Osteocyte (in vitro differentiated cells): Measurements from ENCODE around the gene JUP. TPM values are rescaled to one million over a fixed set of nuclear protein-coding genes. Genes with fewer than 3 reads are reported as not detected.

Source experiments
- DNase-seq: peaks from one replicate; pipeline ENCODE4 v3.0.0; 2021; ENCODE audit warnings: mixed read lengths; ENCODE audit not compliant: unreplicated experiment; ENCODE audit errors: extremely low spot score
- H3K27ac Mint-ChIP-seq: one replicate; pipeline ENCODE4 v1.8.0; 2021; ENCODE audit warnings: mild to moderate bottlenecking, mixed read lengths; ENCODE audit not compliant: unreplicated experiment
- H3K27me3 Mint-ChIP-seq: one replicate; pipeline ENCODE4 v1.8.0; 2021; ENCODE audit warnings: mixed read lengths; ENCODE audit not compliant: unreplicated experiment
- H3K36me3 Mint-ChIP-seq: one replicate; pipeline ENCODE4 v1.8.0; 2021; ENCODE audit warnings: mixed read lengths; ENCODE audit not compliant: unreplicated experiment
- H3K4me1 Mint-ChIP-seq: one replicate; pipeline ENCODE4 v1.8.0; 2021; ENCODE audit warnings: mixed read lengths; ENCODE audit not compliant: unreplicated experiment
- H3K4me3 Mint-ChIP-seq: one replicate; pipeline ENCODE4 v1.8.0; 2021; ENCODE audit warnings: mild to moderate bottlenecking, moderate library complexity, mixed read lengths; ENCODE audit not compliant: unreplicated experiment
- H3K9me3 Mint-ChIP-seq: one replicate; pipeline ENCODE4 v1.8.0; 2021; ENCODE audit warnings: mixed read lengths; ENCODE audit not compliant: unreplicated experiment
- CTCF ChIP-seq: fragments of 200-600 bp; sonication (generic); IDR thresholded peaks from 2 replicates; pipeline ENCODE4 v1.5.0; 2021; ENCODE audit warnings: antibody characterized with exemption, mild to moderate bottlenecking, moderate library complexity
- total RNA-seq: library from RNA; stranded (reverse); gene quantifications from 2 replicates; pipeline ENCODE4 v1.2.1, GENCODE V29; 2021

Gene JUP
- total RNA-seq, 1 donor from 2014 or later = 92.6 TPM

- no peak overlapping the region for H3K4me3 Mint-ChIP-seq
- H3K9me3 Mint-ChIP-seq = no peaks in the 10 kb centered on the region
- H3K27ac Mint-ChIP-seq = no peak overlapping the region
- TF ChIP-seq CTCF = no peak
- no peaks in the 10 kb centered on the region for H3K27me3 Mint-ChIP-seq
- H3K36me3 Mint-ChIP-seq = peaks cover 57% of the 10 kb centered on the region
- DNase-seq = no peak
- no peaks in the 10 kb centered on the region for H3K4me1 Mint-ChIP-seq
Measured at GRCh38 chr17:41766135-41766534, 20.4 kb downstream of the JUP start.

- TF ChIP-seq CTCF = no peak
- Mint-ChIP-seq H3K27ac (no peak overlapping the region), H3K4me3 (no peak overlapping the region), H3K36me3 (peaks cover 54% of the 10 kb centered on the region), H3K9me3 (no peaks in the 10 kb centered on the region), H3K4me1 (no peaks in the 10 kb centered on the region), H3K27me3 (no peaks in the 10 kb centered on the region)
- DNase-seq = no peak
Measured at GRCh38 chr17:41763327-41763726, 23.2 kb downstream of the JUP start.

- no peak overlapping the region for H3K4me3 Mint-ChIP-seq
- peaks cover 58% of the 10 kb centered on the region for H3K36me3 Mint-ChIP-seq
- H3K27me3 Mint-ChIP-seq = no peaks in the 10 kb centered on the region
- no peak for TF ChIP-seq CTCF
- DNase-seq = no peak
- no peak overlapping the region for H3K27ac Mint-ChIP-seq
- H3K9me3 Mint-ChIP-seq = no peaks in the 10 kb centered on the region
- no peaks in the 10 kb centered on the region for H3K4me1 Mint-ChIP-seq
Measured at GRCh38 chr17:41762841-41763240, 23.7 kb downstream of the JUP start.

GRCh38 chr17:41762391-41762790 is 24.1 kb downstream of the JUP start:
- no peaks in the 10 kb centered on the region for H3K27me3 Mint-ChIP-seq
- H3K36me3 Mint-ChIP-seq = peaks cover 59% of the 10 kb centered on the region
- DNase-seq = no peak
- no peaks in the 10 kb centered on the region for H3K9me3 Mint-ChIP-seq
- no peaks in the 10 kb centered on the region for H3K4me1 Mint-ChIP-seq
- TF ChIP-seq CTCF = no peak
- H3K27ac Mint-ChIP-seq = no peak overlapping the region
- no peak overlapping the region for H3K4me3 Mint-ChIP-seq

- DNase-seq = no peak
- TF ChIP-seq CTCF = no peak
- H3K9me3 Mint-ChIP-seq = no peaks in the 10 kb centered on the region
- H3K36me3 Mint-ChIP-seq = peaks cover 62% of the 10 kb centered on the region
- no peak overlapping the region for H3K4me3 Mint-ChIP-seq
- no peak overlapping the region for H3K27ac Mint-ChIP-seq
- H3K4me1 Mint-ChIP-seq = no peaks in the 10 kb centered on the region
- no peaks in the 10 kb centered on the region for H3K27me3 Mint-ChIP-seq
Measured at GRCh38 chr17:41760878-41761277, 25.6 kb downstream of the JUP start.
